ENCODE data around the gene PPP6R2. TPM values are rescaled to one million over a fixed set of nuclear protein-coding genes. Genes with fewer than 3 reads are reported as not detected.
"Not testable (repeated sequence)": the region's sequence is repeated elsewhere in the genome, so short reads cannot be mapped to it uniquely, and the experiment has no call there.

PPP6R2 gene
- total RNA-seq, 4 donors from 2014 or later = 82.8 to 201 (median 111) TPM

GRCh38 chr22:50367778-50368500, 24.8 kb downstream of the PPP6R2 start:
- no peak for DNase-seq
- Histone ChIP-seq H3K27me3 (no peaks in the 10 kb centered on the region), H3K27ac (no peak overlapping the region), H3K4me1 (no peaks in the 10 kb centered on the region), H3K9me3 (no peaks in the 10 kb centered on the region), H3K36me3 (peaks cover 0 to 29% (median 0%) of the 10 kb centered on the region in 3 donors), H3K4me3 (no peak overlapping the region)
- TF ChIP-seq CTCF (IDR thresholded peaks at IDR 0.05) = no peak
- TF ChIP-seq POLR2A (IDR thresholded peaks at IDR 0.05) = no peak

GRCh38 chr22:50371101-50371648, 28.0 kb downstream of the PPP6R2 start:
- Histone ChIP-seq H3K4me1 (no peaks in the 10 kb centered on the region), H3K4me3 (no peak overlapping the region), H3K27me3 (no peaks in the 10 kb centered on the region), H3K36me3 (peaks cover 0 to 55% (median 0%) of the 10 kb centered on the region in 3 donors), H3K9me3 (no peaks in the 10 kb centered on the region), H3K27ac (no peak overlapping the region)
- TF ChIP-seq CTCF (IDR thresholded peaks at IDR 0.05) (no peak), POLR2A (IDR thresholded peaks at IDR 0.05) (no peak)
- no peak for DNase-seq

- TF ChIP-seq POLR2A (IDR thresholded peaks at IDR 0.05) (no peak), CTCF (IDR thresholded peaks at IDR 0.05) (no peak)
- no peak overlapping the region for H3K4me3 ChIP-seq
- no peaks in the 10 kb centered on the region for H3K4me1 ChIP-seq
- no peak for DNase-seq
- no peak overlapping the region for H3K27ac ChIP-seq
- H3K9me3 ChIP-seq = no peaks in the 10 kb centered on the region
- H3K27me3 ChIP-seq = no peaks in the 10 kb centered on the region
- peaks cover 0 to 59% (median 0%) of the 10 kb centered on the region in 3 donors for H3K36me3 ChIP-seq
Measured at GRCh38 chr22:50376085-50376651, 33.0 kb downstream of the PPP6R2 start.

GRCh38 chr22:50381021-50381555, 38.0 kb downstream of the PPP6R2 start:
- not testable (repeated sequence) for H3K9me3 ChIP-seq, H3K4me1 ChIP-seq, H3K27ac ChIP-seq, DNase-seq, H3K27me3 ChIP-seq, H3K4me3 ChIP-seq
- peaks cover 0 to 20% (median 0%) of the 10 kb centered on the region in 3 donors for H3K36me3 ChIP-seq

- DNase-seq = no peak
- Histone ChIP-seq H3K36me3 (peaks cover 0 to 38% (median 0%) of the 10 kb centered on the region in 3 donors), H3K27ac (no peak overlapping the region), H3K9me3 (no peaks in the 10 kb centered on the region), H3K4me3 (no peak overlapping the region), H3K4me1 (peaks cover 3 to 15% (median 5%) of the 10 kb centered on the region in 4 donors), H3K27me3 (no peaks in the 10 kb centered on the region)
- TF ChIP-seq POLR2A (IDR thresholded peaks at IDR 0.05) (no peak), CTCF (IDR thresholded peaks at IDR 0.05) (no peak)
Measured at GRCh38 chr22:50396751-50397370, 53.7 kb downstream of the PPP6R2 start.

GRCh38 chr22:50397371-50398060, 54.4 kb downstream of the PPP6R2 start:
- H3K4me1 ChIP-seq = peaks cover 3 to 15% (median 5%) of the 10 kb centered on the region in 4 donors
- not testable (repeated sequence) for H3K4me3 ChIP-seq, H3K9me3 ChIP-seq, H3K27ac ChIP-seq, H3K27me3 ChIP-seq, DNase-seq
- H3K36me3 ChIP-seq = peaks cover 0 to 40% (median 0%) of the 10 kb centered on the region in 3 donors
